ENCODE results near the gene RAB21.
"Not testable (repeated sequence)": the region's sequence is repeated elsewhere in the genome, so short reads cannot be mapped to it uniquely, and the experiment has no call there.

RAB21 gene

DNA sequence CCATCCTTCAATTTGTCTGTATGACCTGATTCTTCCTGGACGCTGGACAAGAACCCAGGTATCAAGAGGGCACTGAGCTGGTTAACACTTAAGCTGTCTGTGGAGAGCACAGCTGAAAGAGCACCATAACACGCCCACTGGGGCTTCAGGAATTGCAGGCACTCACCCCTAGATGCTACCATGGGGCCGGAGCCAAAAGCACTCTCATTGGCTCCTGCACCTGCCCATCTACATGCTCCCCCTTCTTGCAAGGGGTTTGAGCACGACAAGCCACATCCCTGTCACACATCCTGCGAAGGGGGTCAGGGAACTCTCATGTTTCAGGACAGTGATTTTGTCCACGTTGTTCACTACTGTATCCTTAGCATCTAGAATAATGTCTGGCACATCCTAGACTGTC, 49.8 kb downstream of the RAB21 start:
- Mint-ChIP-seq H3K4me3 (no peak overlapping the region), H3K27me3 (ENCODE audit: low read depth) (peaks cover 12% of the 10 kb centered on the region), H3K4me1 (no peaks in the 10 kb centered on the region), H3K9me3 (no peaks in the 10 kb centered on the region), H3K36me3 (ENCODE audit: low read depth) (no peaks in the 10 kb centered on the region), H3K27ac (no peak overlapping the region)
- no peak for TF ChIP-seq CTCF (IDR thresholded peaks at IDR 0.05; ENCODE audit: unreplicated experiment in 3 of 3)

DNA sequence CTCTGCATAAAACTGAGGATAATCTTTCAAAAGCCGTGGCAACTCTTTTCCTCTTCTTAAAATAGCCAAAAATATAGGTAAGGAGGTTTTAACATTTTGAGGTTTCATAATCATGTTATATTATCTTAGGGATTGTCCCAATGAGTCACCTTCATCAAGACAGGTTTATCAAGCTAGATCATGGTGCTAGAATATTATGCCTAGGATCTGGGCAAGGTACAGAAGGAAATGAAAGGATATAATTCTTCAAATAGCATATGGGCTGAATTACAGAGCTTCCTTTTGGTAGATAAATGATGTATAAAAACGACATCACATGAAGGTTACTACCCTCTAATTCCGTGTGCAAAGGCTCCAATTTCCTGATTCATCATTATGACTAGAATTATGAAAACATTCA, 56.3 kb downstream of the RAB21 start:
- no peak overlapping the region for H3K4me3 Mint-ChIP-seq
- no peaks in the 10 kb centered on the region for H3K4me1 Mint-ChIP-seq
- H3K9me3 Mint-ChIP-seq = no peaks in the 10 kb centered on the region
- no peak overlapping the region for H3K27ac Mint-ChIP-seq
- no peak for TF ChIP-seq CTCF (IDR thresholded peaks at IDR 0.05; ENCODE audit: unreplicated experiment in 3 of 3)
- H3K27me3 Mint-ChIP-seq (ENCODE audit: low read depth) = peaks cover 10% of the 10 kb centered on the region
- no peaks in the 10 kb centered on the region for H3K36me3 Mint-ChIP-seq (ENCODE audit: low read depth)

- H3K36me3 Mint-ChIP-seq (ENCODE audit: low read depth); H3K27me3 Mint-ChIP-seq (ENCODE audit: low read depth); H3K27ac Mint-ChIP-seq; H3K4me3 Mint-ChIP-seq; H3K4me1 Mint-ChIP-seq; H3K9me3 Mint-ChIP-seq: not testable (repeated sequence)
Measured at GRCh38 chr12:71815242-71815641, 60.6 kb downstream of the RAB21 start.

- H3K36me3 Mint-ChIP-seq (ENCODE audit: low read depth); H3K27ac Mint-ChIP-seq; H3K4me3 Mint-ChIP-seq; H3K4me1 Mint-ChIP-seq; H3K9me3 Mint-ChIP-seq; H3K27me3 Mint-ChIP-seq (ENCODE audit: low read depth): not testable (repeated sequence)
Measured at GRCh38 chr12:71822088-71822487, 67.4 kb downstream of the RAB21 start.

GRCh38 chr12:71828813-71829212, 74.2 kb downstream of the RAB21 start:
- Mint-ChIP-seq H3K27me3 (ENCODE audit: low read depth) (no peaks in the 10 kb centered on the region), H3K9me3 (no peaks in the 10 kb centered on the region), H3K27ac (no peak overlapping the region)

GRCh38 chr12:71837356-71837755, 82.7 kb downstream of the RAB21 start:
- H3K36me3 Mint-ChIP-seq (ENCODE audit: low read depth) = peaks cover 3% of the 10 kb centered on the region
- H3K27ac Mint-ChIP-seq = peak overlapping the region in 1 of 3 experiments; percentile 17
- H3K4me3 Mint-ChIP-seq = peak overlapping the region; percentile 31 to 55 (median 31)
- H3K27me3 Mint-ChIP-seq (ENCODE audit: low read depth) = no peaks in the 10 kb centered on the region
- peaks cover 18% of the 10 kb centered on the region for H3K4me1 Mint-ChIP-seq
- no peaks in the 10 kb centered on the region for H3K9me3 Mint-ChIP-seq
- TF ChIP-seq CTCF (IDR thresholded peaks at IDR 0.05; ENCODE audit: unreplicated experiment in 3 of 3) = no peak

More at GRCh38 chr12:71828813-71829212, 74.2 kb downstream of the RAB21 start:
- Mint-ChIP-seq H3K36me3 (ENCODE audit: low read depth) (no peaks in the 10 kb centered on the region), H3K4me1 (no peaks in the 10 kb centered on the region), H3K4me3 (no peak overlapping the region)
- no peak for TF ChIP-seq CTCF (IDR thresholded peaks at IDR 0.05; ENCODE audit: unreplicated experiment in 3 of 3)

DNA sequence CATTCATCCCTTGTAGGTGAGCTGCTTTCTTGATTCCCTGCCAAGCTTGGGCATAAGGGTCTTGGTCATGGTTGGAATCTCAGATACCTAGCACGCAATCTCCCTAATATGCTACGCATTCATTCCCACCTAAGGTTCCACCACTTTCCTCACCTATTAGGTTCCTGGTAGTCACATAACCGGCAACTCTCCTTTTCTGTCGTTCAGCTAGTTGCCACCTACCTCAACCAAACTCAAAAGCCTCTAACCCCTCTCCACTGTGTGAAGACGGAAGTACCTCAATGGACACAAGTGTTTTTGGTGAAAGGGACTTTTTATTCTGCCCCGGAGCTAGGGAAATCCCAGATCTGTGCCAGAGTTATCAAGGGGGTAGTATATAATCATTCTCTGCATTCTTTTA, 83.6 kb downstream of the RAB21 start:
- Mint-ChIP-seq H3K4me3 (peak overlapping the region; percentile 20 to 90 (median 73)), H3K4me1 (peaks cover 18% of the 10 kb centered on the region), H3K9me3 (no peaks in the 10 kb centered on the region), H3K27ac (peak overlapping the region in 2 of 3 experiments; percentile 9 to 99), H3K27me3 (ENCODE audit: low read depth) (no peaks in the 10 kb centered on the region), H3K36me3 (ENCODE audit: low read depth) (peaks cover 3% of the 10 kb centered on the region)
- TF ChIP-seq CTCF (IDR thresholded peaks at IDR 0.05; ENCODE audit: unreplicated experiment in 3 of 3) = no peak
